ENCODE results near the gene WDR43. TPM values are rescaled to one million over a fixed set of nuclear protein-coding genes. Genes with fewer than 3 reads are reported as not detected.

WDR43 gene
- total RNA-seq, 1 experiment from 2014 or later, result 86.5 TPM

- ChIA-PET CTCF (no interaction called here), POLR2A (no interaction called here)
- in situ Hi-C loops (cut with HindIII; ENCODE audit: low pct_unique_long_range_greater_than_20kb, low sequenced_read_pairs) (no loop called here), intact Hi-C loops (cut with micrococcal nuclease; ENCODE audit: unreplicated experiment) (no loop called here)
- Histone ChIP-seq H3K27ac (ENCODE audit: low read length) (no peak overlapping the region), H3K4me3 (ENCODE audit: low read depth in 2 of 2, low read length in 2 of 2) (no peak overlapping the region), H3K27me3 (ENCODE audit: control insufficient read depth, insufficient read depth, low read length) (no peaks in the 10 kb centered on the region), H3K36me3 (ENCODE audit: control insufficient read depth, insufficient read depth, low read length) (no peaks in the 10 kb centered on the region), H3K9me3 (ENCODE audit: control insufficient read depth, insufficient read depth, low read depth, low read length) (no peaks in the 10 kb centered on the region), H3K4me1 (ENCODE audit: control insufficient read depth, insufficient read depth, low read length) (no peaks in the 10 kb centered on the region)
- TF ChIP-seq REST (IDR thresholded peaks at IDR 0.05; ENCODE audit: insufficient read depth in 1 of 2, low read depth in 2 of 2, low read length in 1 of 2), result no peak
- no peak for TF ChIP-seq POLR2AphosphoS5 (IDR thresholded peaks at IDR 0.05; ENCODE audit: low read depth, low read length)
- TF ChIP-seq TCF7L2 (IDR thresholded peaks at IDR 0.05; ENCODE audit: low read depth, low read length), result no peak
- no peak for TF ChIP-seq CTCF (IDR thresholded peaks at IDR 0.05)
- no peak for TF ChIP-seq SIN3A (IDR thresholded peaks at IDR 0.05; ENCODE audit: borderline replicate concordance, insufficient read depth, low read depth, low read length)
- no peak for DNase-seq (ENCODE audit: low read depth, low spot score)
- no peak for ATAC-seq
- no TSS peak for BruUV-seq (replicated peaks)
Measured at GRCh38 chr2:28972778-28973335, 78.4 kb downstream of the WDR43 start.

- intact Hi-C loops (cut with micrococcal nuclease; ENCODE audit: unreplicated experiment), result no loop called here
Measured at GRCh38 chr2:28974252-28974651, 79.8 kb downstream of the WDR43 start.

More at GRCh38 chr2:28974252-28974651, 79.8 kb downstream of the WDR43 start:
- ChIA-PET POLR2A (no interaction called here), CTCF (no interaction called here)
- Histone ChIP-seq H3K27ac (ENCODE audit: low read length) (no peak overlapping the region), H3K9me3 (ENCODE audit: control insufficient read depth, insufficient read depth, low read depth, low read length) (no peaks in the 10 kb centered on the region), H3K27me3 (ENCODE audit: control insufficient read depth, insufficient read depth, low read length) (no peaks in the 10 kb centered on the region), H3K4me1 (ENCODE audit: control insufficient read depth, insufficient read depth, low read length) (no peaks in the 10 kb centered on the region), H3K36me3 (ENCODE audit: control insufficient read depth, insufficient read depth, low read length) (no peaks in the 10 kb centered on the region), H3K4me3 (ENCODE audit: low read depth in 2 of 2, low read length in 2 of 2) (no peak overlapping the region)
- in situ Hi-C loops (cut with HindIII; ENCODE audit: low pct_unique_long_range_greater_than_20kb, low sequenced_read_pairs), result no loop called here
- no peak for DNase-seq (ENCODE audit: low read depth, low spot score)
- no peak for ATAC-seq
- TF ChIP-seq CTCF (IDR thresholded peaks at IDR 0.05), result no peak
- TF ChIP-seq SIN3A (IDR thresholded peaks at IDR 0.05; ENCODE audit: borderline replicate concordance, insufficient read depth, low read depth, low read length), result no peak
- TF ChIP-seq POLR2AphosphoS5 (IDR thresholded peaks at IDR 0.05; ENCODE audit: low read depth, low read length), result no peak
- TF ChIP-seq TCF7L2 (IDR thresholded peaks at IDR 0.05; ENCODE audit: low read depth, low read length), result no peak
- TF ChIP-seq REST (IDR thresholded peaks at IDR 0.05; ENCODE audit: insufficient read depth in 1 of 2, low read depth in 2 of 2, low read length in 1 of 2), result no peak
- no TSS peak for BruUV-seq (replicated peaks)
